GM21360 (cell line): ENCODE data around the gene ACAA1.
A peak's percentile ranks its signal among the peaks of the same experiment; 100 is the strongest.

Experiments used
- ATAC-seq: cut with Tn5 transposase; IDR thresholded peaks from one replicate; pipeline ENCODE4 v1.9.1; 2021; ENCODE audit warnings: mild to moderate bottlenecking, moderate library complexity; ENCODE audit not compliant: unreplicated experiment

The ACAA1 gene

GRCh38 chr3:38120693-38121450 is 16.1 kb downstream of the ACAA1 start:
- no peak for ATAC-seq

- no peak for ATAC-seq
Observed at GRCh38 chr3:38119821-38120692, 16.9 kb downstream of the ACAA1 start.

GRCh38 chr3:38119248-38119544 is 17.7 kb downstream of the ACAA1 start:
- ATAC-seq, result no peak

- ATAC-seq, result peak; percentile 7
Observed at GRCh38 chr3:38118421-38119247, 18.3 kb downstream of the ACAA1 start.

- ATAC-seq, result peak; percentile 78
Observed at GRCh38 chr3:38117748-38118420, 19.0 kb downstream of the ACAA1 start.

GRCh38 chr3:38117163-38117716 is 19.7 kb downstream of the ACAA1 start:
- no peak for ATAC-seq

- ATAC-seq, result no peak
Observed at GRCh38 chr3:38116471-38117162, 20.3 kb downstream of the ACAA1 start.

GRCh38 chr3:38115645-38116427 is 21.1 kb downstream of the ACAA1 start:
- no peak for ATAC-seq

- no peak for ATAC-seq
Observed at GRCh38 chr3:38114875-38115644, 21.9 kb downstream of the ACAA1 start.

- ATAC-seq, result no peak
Observed at GRCh38 chr3:38114052-38114874, 22.7 kb downstream of the ACAA1 start.

- no peak for ATAC-seq
Observed at GRCh38 chr3:38112378-38112761, 24.6 kb downstream of the ACAA1 start.

GRCh38 chr3:38111696-38112377 is 25.1 kb downstream of the ACAA1 start:
- ATAC-seq, result no peak

GRCh38 chr3:38111201-38111600 is 25.7 kb downstream of the ACAA1 start:
- no peak for ATAC-seq

GRCh38 chr3:38110314-38111050 is 26.4 kb downstream of the ACAA1 start:
- ATAC-seq, result no peak

GRCh38 chr3:38109580-38110313 is 27.2 kb downstream of the ACAA1 start:
- no peak for ATAC-seq
